Occipital lobe (tissue), 2 donors: ENCODE results near the gene RIMKLA. TPM values are rescaled to one million over a fixed set of nuclear protein-coding genes. Genes with fewer than 3 reads are reported as not detected.

Experiments used
- DNase-seq: peaks from one replicate; lab custom pipeline; 2025; lab: John Stamatoyannopoulos, UW
- total RNA-seq: library from RNA; depleted of rRNA; stranded (reverse); fragments of >200 nt; gene quantifications from one replicate; pipeline ENCODE4 v1.2.3, GENCODE V29; 2014

The RIMKLA gene
- total RNA-seq = 22.9 TPM

- peak; percentile 61 for DNase-seq
Measured at GRCh38 chr1:42380586-42381279, at the start of gene RIMKLA. Gene RIMKLA (plus strand): TSS chr1:42380792. CDS start chr1:42380935, 143 bp downstream.

- no peak for DNase-seq
Measured at GRCh38 chr1:42332877-42333276, 47.7 kb upstream of the RIMKLA start.

GRCh38 chr1:42333662-42334239, 46.8 kb upstream of the RIMKLA start:
- DNase-seq = no peak

GRCh38 chr1:42334240-42335049, 46.1 kb upstream of the RIMKLA start:
- DNase-seq = peak; percentile 59

- peak; percentile 85 for DNase-seq
Measured at GRCh38 chr1:42335050-42335808, 45.4 kb upstream of the RIMKLA start, which contains the start of gene FOXJ3. Gene FOXJ3 (minus strand): TSS chr1:42335235. CDS start chr1:42311093, 24,142 bp downstream.

- DNase-seq = no peak
Measured at GRCh38 chr1:42335809-42336518, 44.6 kb upstream of the RIMKLA start.

- no peak for DNase-seq
Measured at GRCh38 chr1:42336978-42337377, 43.6 kb upstream of the RIMKLA start.

- DNase-seq = no peak
Measured at GRCh38 chr1:42340093-42340492, 40.5 kb upstream of the RIMKLA start.

- no peak for DNase-seq
Measured at GRCh38 chr1:42340901-42341300, 39.7 kb upstream of the RIMKLA start.

- DNase-seq = no peak
Measured at GRCh38 chr1:42343049-42343448, 37.5 kb upstream of the RIMKLA start.

GRCh38 chr1:42348498-42348897, 32.1 kb upstream of the RIMKLA start:
- no peak for DNase-seq

- DNase-seq = no peak
Measured at GRCh38 chr1:42350086-42350485, 30.5 kb upstream of the RIMKLA start.

GRCh38 chr1:42358791-42359190, 21.8 kb upstream of the RIMKLA start:
- no peak for DNase-seq

- peak; percentile 24 for DNase-seq
Measured at GRCh38 chr1:42359466-42359865, 21.1 kb upstream of the RIMKLA start.

GRCh38 chr1:42364089-42364488, 16.5 kb upstream of the RIMKLA start:
- DNase-seq = no peak

- DNase-seq = no peak
Measured at GRCh38 chr1:42364542-42364941, 16.1 kb upstream of the RIMKLA start.

- no peak for DNase-seq
Measured at GRCh38 chr1:42365118-42365517, 15.5 kb upstream of the RIMKLA start.

- DNase-seq = no peak
Measured at GRCh38 chr1:42368096-42368795, 12.3 kb upstream of the RIMKLA start.

GRCh38 chr1:42369471-42369870, 11.1 kb upstream of the RIMKLA start:
- no peak for DNase-seq

GRCh38 chr1:42370876-42371549, 9.6 kb upstream of the RIMKLA start:
- no peak for DNase-seq
